Measurements from ENCODE around the gene PDE6B. TPM values are rescaled to one million over a fixed set of nuclear protein-coding genes. Genes with fewer than 3 reads are reported as not detected.
"Not testable (repeated sequence)": the region's sequence is repeated elsewhere in the genome, so short reads cannot be mapped to it uniquely, and the experiment has no call there.

PDE6B gene
- total RNA-seq, 1 experiment from 2014 or later, result 12.7 TPM

GRCh38 chr4:661231-661630 lies 35.9 kb downstream of the PDE6B start:
- no peaks in the 10 kb centered on the region for H3K36me3 ChIP-seq (replicated peaks; ENCODE audit: control insufficient read depth, insufficient read depth, low read length)
- no peaks in the 10 kb centered on the region for H3K27me3 ChIP-seq (ENCODE audit: control insufficient read depth, insufficient read depth, low read length)
- DNase-seq, result no peak
- no peak overlapping the region for H3K4me3 ChIP-seq (ENCODE audit: insufficient read depth, low read depth, low read length)

GRCh38 chr4:661881-662761 lies 36.7 kb downstream of the PDE6B start:
- Histone ChIP-seq H3K4me3 (ENCODE audit: insufficient read depth, low read depth, low read length) (no peak overlapping the region), H3K36me3 (replicated peaks; ENCODE audit: control insufficient read depth, insufficient read depth, low read length) (no peaks in the 10 kb centered on the region), H3K27me3 (ENCODE audit: control insufficient read depth, insufficient read depth, low read length) (no peaks in the 10 kb centered on the region)
- DNase-seq, result peak; percentile 63

GRCh38 chr4:663046-663437 lies 37.7 kb downstream of the PDE6B start:
- H3K4me3 ChIP-seq (ENCODE audit: insufficient read depth, low read depth, low read length), result peak overlapping the region; percentile 55
- DNase-seq, result no peak
- H3K36me3 ChIP-seq (replicated peaks; ENCODE audit: control insufficient read depth, insufficient read depth, low read length), result no peaks in the 10 kb centered on the region
- no peaks in the 10 kb centered on the region for H3K27me3 ChIP-seq (ENCODE audit: control insufficient read depth, insufficient read depth, low read length)

- no peaks in the 10 kb centered on the region for H3K36me3 ChIP-seq (replicated peaks; ENCODE audit: control insufficient read depth, insufficient read depth, low read length)
- peak overlapping the region; percentile 55 for H3K4me3 ChIP-seq (ENCODE audit: insufficient read depth, low read depth, low read length)
- DNase-seq, result peak; percentile 96
- no peaks in the 10 kb centered on the region for H3K27me3 ChIP-seq (ENCODE audit: control insufficient read depth, insufficient read depth, low read length)
These were observed 38.4 kb downstream of the PDE6B start for GRCh38 chr4:663438-664428.

GRCh38 chr4:664713-665231 lies 39.4 kb downstream of the PDE6B start:
- no peak for DNase-seq
- no peak overlapping the region; the same call in 1 of the 2 replicates for H3K4me3 ChIP-seq (ENCODE audit: insufficient read depth, low read depth, low read length)
- no peaks in the 10 kb centered on the region for H3K36me3 ChIP-seq (replicated peaks; ENCODE audit: control insufficient read depth, insufficient read depth, low read length)
- H3K27me3 ChIP-seq (ENCODE audit: control insufficient read depth, insufficient read depth, low read length), result no peaks in the 10 kb centered on the region

- DNase-seq, result no peak
- H3K4me3 ChIP-seq (ENCODE audit: insufficient read depth, low read depth, low read length), result no peak overlapping the region
- H3K27me3 ChIP-seq (ENCODE audit: control insufficient read depth, insufficient read depth, low read length), result no peaks in the 10 kb centered on the region
- H3K36me3 ChIP-seq (replicated peaks; ENCODE audit: control insufficient read depth, insufficient read depth, low read length), result no peaks in the 10 kb centered on the region
These were observed 40.0 kb downstream of the PDE6B start for GRCh38 chr4:665381-665750.

GRCh38 chr4:665751-666435 lies 40.5 kb downstream of the PDE6B start:
- Histone ChIP-seq H3K36me3 (replicated peaks; ENCODE audit: control insufficient read depth, insufficient read depth, low read length) (no peaks in the 10 kb centered on the region), H3K4me3 (ENCODE audit: insufficient read depth, low read depth, low read length) (no peak overlapping the region), H3K27me3 (ENCODE audit: control insufficient read depth, insufficient read depth, low read length) (no peaks in the 10 kb centered on the region)
- no peak for DNase-seq

GRCh38 chr4:666436-666810 lies 41.0 kb downstream of the PDE6B start:
- peaks cover under 1% of the 10 kb centered on the region; the same call in 1 of the 2 replicates for H3K36me3 ChIP-seq (replicated peaks; ENCODE audit: control insufficient read depth, insufficient read depth, low read length)
- no peak for DNase-seq
- no peaks in the 10 kb centered on the region for H3K27me3 ChIP-seq (ENCODE audit: control insufficient read depth, insufficient read depth, low read length)
- no peak overlapping the region for H3K4me3 ChIP-seq (ENCODE audit: insufficient read depth, low read depth, low read length)

GRCh38 chr4:666822-667544 lies 41.6 kb downstream of the PDE6B start:
- no peak for DNase-seq
- H3K36me3 ChIP-seq (replicated peaks; ENCODE audit: control insufficient read depth, insufficient read depth, low read length), result peaks cover 6% of the 10 kb centered on the region
- no peaks in the 10 kb centered on the region for H3K27me3 ChIP-seq (ENCODE audit: control insufficient read depth, insufficient read depth, low read length)
- no peak overlapping the region for H3K4me3 ChIP-seq (ENCODE audit: insufficient read depth, low read depth, low read length)

- H3K36me3 ChIP-seq (replicated peaks; ENCODE audit: control insufficient read depth, insufficient read depth, low read length), result peaks cover 12% of the 10 kb centered on the region
- DNase-seq, result no peak
- no peaks in the 10 kb centered on the region for H3K27me3 ChIP-seq (ENCODE audit: control insufficient read depth, insufficient read depth, low read length)
- H3K4me3 ChIP-seq (ENCODE audit: insufficient read depth, low read depth, low read length), result no peak overlapping the region
These were observed 42.2 kb downstream of the PDE6B start for GRCh38 chr4:667545-667925.

- not testable (repeated sequence) for H3K4me3 ChIP-seq (ENCODE audit: insufficient read depth, low read depth, low read length); DNase-seq; H3K27me3 ChIP-seq (ENCODE audit: control insufficient read depth, insufficient read depth, low read length)
- peaks cover 14% of the 10 kb centered on the region for H3K36me3 ChIP-seq (replicated peaks; ENCODE audit: control insufficient read depth, insufficient read depth, low read length)
These were observed 42.8 kb downstream of the PDE6B start for GRCh38 chr4:668219-668618.

GRCh38 chr4:669806-670559 lies 44.6 kb downstream of the PDE6B start:
- H3K36me3 ChIP-seq (replicated peaks; ENCODE audit: control insufficient read depth, insufficient read depth, low read length), result peaks cover 14% of the 10 kb centered on the region

GRCh38 chr4:671769-672168 lies 46.4 kb downstream of the PDE6B start:
- Histone ChIP-seq H3K36me3 (replicated peaks; ENCODE audit: control insufficient read depth, insufficient read depth, low read length) (peaks cover 14% of the 10 kb centered on the region), H3K4me3 (ENCODE audit: insufficient read depth, low read depth, low read length) (no peak overlapping the region), H3K27me3 (ENCODE audit: control insufficient read depth, insufficient read depth, low read length) (no peaks in the 10 kb centered on the region)
- no peak for DNase-seq

More at GRCh38 chr4:669806-670559, 44.6 kb downstream of the PDE6B start:
- not testable (repeated sequence) for DNase-seq; H3K27me3 ChIP-seq (ENCODE audit: control insufficient read depth, insufficient read depth, low read length); H3K4me3 ChIP-seq (ENCODE audit: insufficient read depth, low read depth, low read length)
